ENCODE data around the gene FGFR1OP2. TPM values are rescaled to one million over a fixed set of nuclear protein-coding genes. Genes with fewer than 3 reads are reported as not detected.
"Not testable (repeated sequence)": the region's sequence is repeated elsewhere in the genome, so short reads cannot be mapped to it uniquely, and the experiment has no call there.

The FGFR1OP2 gene
- total and polyA plus RNA-seq, 2 of the 8 experiments (the other 6 are each of a cell fraction or from before 2014, with no cell fraction given): 8.8 to 34.4 TPM

DNA sequence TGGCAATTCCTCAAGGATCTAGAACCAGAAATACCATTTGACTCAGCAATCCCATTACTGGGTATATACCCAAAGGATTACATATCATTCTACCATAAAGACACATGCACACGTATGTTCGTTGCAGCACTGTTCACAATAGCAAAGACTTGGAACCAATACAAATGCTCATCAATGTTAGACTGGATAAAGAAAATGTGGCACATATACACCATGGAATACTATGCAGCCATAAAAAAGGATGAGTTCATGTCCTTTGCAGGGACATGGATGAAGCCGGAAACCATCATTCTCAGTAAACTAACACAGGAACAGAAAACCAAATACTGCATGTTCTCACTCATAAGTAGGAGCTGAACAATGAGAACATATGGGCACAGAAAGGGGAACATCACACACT lies 34.9 kb upstream of the FGFR1OP2 start:
- peaks cover 0 to 27% (median 16%) of the 10 kb centered on the region in 4 experiments; a peak in 5 of 8 replicates for H3K36me3 ChIP-seq (ENCODE audit: control insufficient read depth in 2 of 4, insufficient read depth in 4 of 4, low read length in 3 of 4)
- H3K14ac ChIP-seq (ENCODE audit: insufficient read length); H3K4me3 ChIP-seq (ENCODE audit: extremely low read depth in 1 of 4, insufficient read depth in 2 of 4, low read depth in 3 of 4, low read length in 4 of 4); H2BK20ac ChIP-seq (ENCODE audit: low read length); H3K79me1 ChIP-seq (ENCODE audit: low read depth, low read length); H3K4me2 ChIP-seq (ENCODE audit: insufficient read depth in 1 of 2, low read depth in 2 of 2, low read length in 2 of 2); H4K5ac ChIP-seq (ENCODE audit: insufficient read length, low read depth, low read length); H3K18ac ChIP-seq (ENCODE audit: extremely low read depth, low read length); DNase-seq (ENCODE audit: low read depth in 1 of 2, low spot score in 2 of 2); H2BK5ac ChIP-seq (ENCODE audit: low read depth, low read length); H2BK12ac ChIP-seq (ENCODE audit: low read depth, low read length); H3K9me3 ChIP-seq (ENCODE audit: insufficient read depth in 2 of 2, low read depth in 1 of 2, low read length in 1 of 2); H2AK5ac ChIP-seq (ENCODE audit: low read depth, low read length); H4K20me1 ChIP-seq (replicated peaks in 1 of 2; ENCODE audit: control insufficient read depth in 1 of 2, insufficient read depth in 2 of 2, low read length in 2 of 2); H4K91ac ChIP-seq (replicated peaks; ENCODE audit: insufficient read length, low read length); H2BK120ac ChIP-seq (replicated peaks; ENCODE audit: low read depth, low read length); POLR2A ChIA-PET (ENCODE audit: partially characterized antibody); H3K23ac ChIP-seq (ENCODE audit: insufficient read length); H3K56ac ChIP-seq (replicated peaks; ENCODE audit: insufficient read length, low read depth, low read length); H2AFZ ChIP-seq (ENCODE audit: low read length); H3K23me2 ChIP-seq (ENCODE audit: low read depth, low read length); FAIRE-seq; H3K4ac ChIP-seq (replicated peaks; ENCODE audit: insufficient read length, low read depth, low read length); H4K8ac ChIP-seq (ENCODE audit: extremely low read depth, insufficient read depth, low read length); H2BK15ac ChIP-seq (ENCODE audit: low read length); H3K27ac ChIP-seq (ENCODE audit: low read depth, low read length); H3K27me3 ChIP-seq (replicated peaks in 1 of 4; ENCODE audit: control insufficient read depth in 3 of 4, extremely low read depth in 1 of 4, insufficient read depth in 3 of 4, low read length in 3 of 4); H3K79me2 ChIP-seq (ENCODE audit: control insufficient read depth in 1 of 2, insufficient read depth in 2 of 2, low read length in 2 of 2); H3K4me1 ChIP-seq (replicated peaks in 1 of 4; ENCODE audit: control insufficient read depth in 3 of 4, insufficient read depth in 4 of 4, low read length in 3 of 4); H3K9ac ChIP-seq (replicated peaks in 1 of 4; ENCODE audit: extremely low read depth in 1 of 4, low read depth in 3 of 4, low read length in 3 of 4): not testable (repeated sequence)
- CTCF ChIA-PET (ENCODE audit: partially characterized antibody): interaction anchor here (0.7 to 1.8 kb wide), 2 partner anchors 9 to 19 kb away, joined by 3 to 4 read pairs; no protein-coding TSS in a partner anchor
- 67% methylated on average over 3 of the region's 3 CpGs; no CpG with 5 or more reads in 1 of the 2 experiments for WGBS, 2 experiments (ENCODE audit: extremely low coverage in 1 of 2, insufficient coverage in 1 of 2, insufficient read length in 1 of 2, insufficient replicate concordance in 2 of 2, low coverage in 1 of 2, low lambda C conversion rate in 2 of 2, missing lambda C conversion rate in 1 of 2)
